ENCODE results near the gene TFDP1. TPM values are rescaled to one million over a fixed set of nuclear protein-coding genes. Genes with fewer than 3 reads are reported as not detected.

TFDP1 gene
- total and polyA plus RNA-seq, 2 of the 4 experiments (the other 2 are of a cell fraction): 59.3 to 97.0 TPM

GRCh38 chr13:113579686-113580085 lies 4.9 kb upstream of the TFDP1 start:
- Histone ChIP-seq H3K23ac (ENCODE audit: low read depth, low read length) (no peak overlapping the region), H2BK5ac (ENCODE audit: low read depth, low read length, poor library complexity, severe bottlenecking) (no peak overlapping the region), H3K18ac (ENCODE audit: low read depth, low read length) (no peak overlapping the region), H2BK15ac (ENCODE audit: low read depth, low read length) (no peak overlapping the region), H3K27me3 (ENCODE audit: control insufficient read depth, insufficient read depth, low read length) (peaks cover 5% of the 10 kb centered on the region), H2BK120ac (ENCODE audit: low read depth, low read length) (no peak overlapping the region), H2AFZ (replicated peaks; ENCODE audit: low read length, poor library complexity) (no peak overlapping the region), H3K4me3 (ENCODE audit: insufficient read depth, low read depth, low read length) (no peak overlapping the region), H3K79me1 (ENCODE audit: low read depth in 1 of 2, low read length in 2 of 2) (no peaks in the 10 kb centered on the region), H3K27ac (ENCODE audit: insufficient read depth, low read length) (no peak overlapping the region), H3K36me3 (ENCODE audit: control insufficient read depth, insufficient read depth, low read length) (no peaks in the 10 kb centered on the region), H3K9ac (ENCODE audit: low read depth, low read length) (no peak overlapping the region), H4K8ac (ENCODE audit: low read depth in 2 of 2, low read length in 2 of 2) (no peak overlapping the region), H2AK5ac (ENCODE audit: low read depth, low read length) (no peak overlapping the region), H4K20me1 (ENCODE audit: insufficient read depth, low read length) (no peaks in the 10 kb centered on the region), H3K9me3 (ENCODE audit: control insufficient read depth, insufficient read depth, low read length) (peaks cover 5% of the 10 kb centered on the region; the same call in 1 of the 2 replicates), H4K91ac (ENCODE audit: insufficient read depth, low read depth, low read length) (no peak overlapping the region), H3K9me1 (ENCODE audit: insufficient read depth, low read length) (no peaks in the 10 kb centered on the region; the same call in 1 of the 2 replicates), H3K4ac (ENCODE audit: low read depth, low read length) (no peak overlapping the region), H3K4me2 (ENCODE audit: low read depth, low read length) (no peak overlapping the region), H3K56ac (ENCODE audit: extremely low read depth, insufficient read depth, low read length) (no peak overlapping the region), H2AK9ac (replicated peaks; ENCODE audit: low read depth, low read length, poor library complexity) (no peak overlapping the region), H2BK20ac (ENCODE audit: low read depth, low read length) (no peak overlapping the region), H3K14ac (replicated peaks; ENCODE audit: low read depth, low read length) (no peak overlapping the region), H4K5ac (ENCODE audit: low read depth, low read length) (no peak overlapping the region), H3K4me1 (ENCODE audit: control insufficient read depth, insufficient read depth, low read length) (0 out of 2 replicates have a peak, but pooled peaks cover 2% of the 10 kb centered on the region)
- no peak for ATAC-seq (ENCODE audit: low read depth)
- in situ Hi-C loops (cut with MboI; ENCODE audit: low sequenced_read_pairs) (no loop called here), intact Hi-C loops (cut with micrococcal nuclease) (no loop called here), dilution Hi-C loops (cut with HindIII; ENCODE audit: low sequenced_read_pairs, unreplicated experiment) (no loop called here)
- 88% methylated on average over 5 of the region's 8 CpGs; no CpG with 5 or more reads in 1 of the 2 experiments for WGBS, 2 experiments (ENCODE audit: extremely low coverage in 2 of 2, insufficient read length in 1 of 2)
- TF ChIP-seq POLR2A (IDR thresholded peaks at IDR 0.05; ENCODE audit: low read depth, low read length) (no peak), USF2 (IDR thresholded peaks at IDR 0.05; ENCODE audit: low read depth, low read length) (no peak), CEBPB (IDR thresholded peaks at IDR 0.05; ENCODE audit: low read depth, low read length) (no peak), MXI1 (IDR thresholded peaks at IDR 0.05; ENCODE audit: borderline replicate concordance, low read depth, low read length) (no peak), BHLHE40 (IDR thresholded peaks at IDR 0.05; ENCODE audit: low read depth, low read length) (no peak), RAD21 (IDR thresholded peaks at IDR 0.05; ENCODE audit: low read length) (no peak), ELK1 (IDR thresholded peaks at IDR 0.05; ENCODE audit: borderline replicate concordance, low read depth, low read length) (no peak), MAFK (IDR thresholded peaks at IDR 0.05; ENCODE audit: low read depth, low read length) (no peak), NFE2L2 (IDR thresholded peaks at IDR 0.05; ENCODE audit: low read depth, low read length) (no peak), SMC3 (IDR thresholded peaks at IDR 0.05; ENCODE audit: low read depth, low read length) (no peak)
- TF ChIP-seq, protein P1, sequence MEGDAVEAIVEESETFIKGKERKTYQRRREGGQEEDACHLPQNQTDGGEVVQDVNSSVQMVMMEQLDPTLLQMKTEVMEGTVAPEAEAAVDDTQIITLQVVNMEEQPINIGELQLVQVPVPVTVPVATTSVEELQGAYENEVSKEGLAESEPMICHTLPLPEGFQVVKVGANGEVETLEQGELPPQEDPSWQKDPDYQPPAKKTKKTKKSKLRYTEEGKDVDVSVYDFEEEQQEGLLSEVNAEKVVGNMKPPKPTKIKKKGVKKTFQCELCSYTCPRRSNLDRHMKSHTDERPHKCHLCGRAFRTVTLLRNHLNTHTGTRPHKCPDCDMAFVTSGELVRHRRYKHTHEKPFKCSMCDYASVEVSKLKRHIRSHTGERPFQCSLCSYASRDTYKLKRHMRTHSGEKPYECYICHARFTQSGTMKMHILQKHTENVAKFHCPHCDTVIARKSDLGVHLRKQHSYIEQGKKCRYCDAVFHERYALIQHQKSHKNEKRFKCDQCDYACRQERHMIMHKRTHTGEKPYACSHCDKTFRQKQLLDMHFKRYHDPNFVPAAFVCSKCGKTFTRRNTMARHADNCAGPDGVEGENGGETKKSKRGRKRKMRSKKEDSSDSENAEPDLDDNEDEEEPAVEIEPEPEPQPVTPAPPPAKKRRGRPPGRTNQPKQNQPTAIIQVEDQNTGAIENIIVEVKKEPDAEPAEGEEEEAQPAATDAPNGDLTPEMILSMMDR (conservative IDR thresholded peaks at IDR 0.05; ENCODE audit: low read depth, low read length): no peak
- POLR2A ChIA-PET (ENCODE audit: unreplicated experiment): no interaction called here
- CTCF ChIA-PET: interaction anchor here (0.9 kb wide), 1 partner anchor 17 kb away, joined by 3 read pairs; no protein-coding TSS in a partner anchor
- no TSS peak for BruUV-seq (replicated peaks)
- no peak for DNase-seq
